Heart right ventricle (tissue), 16 donors: ENCODE data around the gene LAMB2. TPM values are rescaled to one million over a fixed set of nuclear protein-coding genes. Genes with fewer than 3 reads are reported as not detected.
A peak's percentile ranks its signal among the peaks of the same experiment; 100 is the strongest.

Source experiments
- ATAC-seq, 8 donors: fragments of 200-7000 bp; cut with Tn5 transposase; one replicate each; pipeline ENCODE4 v1.9.1; 2020; ENCODE audit warnings: mild to moderate bottlenecking in 8 of 8, moderate library complexity in 8 of 8, moderate number of reproducible peaks in 1 of 8
- DNase-seq, 2 donors: peaks; one replicate each; pipeline ENCODE4 v3.0.0-alpha.2; 2020
- H3K27ac ChIP-seq, 10 donors: fragments of 200-600 bp; sonication (generic) in 2 of 10; one replicate each; pipeline versions ENCODE4 v1.5.0 to v1.8.0; 2020 to 2022; ENCODE audit warnings: mild to moderate bottlenecking in 3 of 10
- H3K27me3 ChIP-seq, 7 donors: fragments of 200-600 bp; one replicate each; pipeline ENCODE4 v1.8.0; 2021 to 2022; ENCODE audit warnings: mild to moderate bottlenecking in 2 of 7
- H3K36me3 ChIP-seq, 9 donors: fragments of 200-600 bp; sonication (generic) in 1 of 9; one replicate each; pipeline versions ENCODE4 v1.5.0 to v1.8.0; 2020 to 2022; ENCODE audit warnings: mild to moderate bottlenecking in 2 of 9
- H3K4me1 ChIP-seq, 9 donors: fragments of 200-600 bp; sonication (generic) in 1 of 9; one replicate each; pipeline versions ENCODE4 v1.5.0 to v1.8.0; 2020 to 2022; ENCODE audit warnings: mild to moderate bottlenecking in 4 of 9
- H3K4me3 ChIP-seq, 10 donors: fragments of 200-600 bp; sonication (generic) in 2 of 10; one replicate each; pipeline versions ENCODE4 v1.5.0 to v1.8.0; 2020 to 2022; ENCODE audit warnings: mild to moderate bottlenecking in 7 of 10, moderate library complexity in 2 of 10
- H3K9me3 ChIP-seq, 11 donors: fragments of 200-600 bp in 10 of 11; sonication (generic) in 2 of 11; one replicate each; pipeline versions ENCODE4 v1.5.0 to v1.8.0; 2013 to 2022; ENCODE audit warnings: mild to moderate bottlenecking in 2 of 11, control low read depth in 1 of 11, moderate library complexity in 1 of 11
- CTCF ChIP-seq, 9 donors: fragments of 200-600 bp; sonication (generic) in 2 of 9; IDR thresholded peaks; one replicate each; pipeline versions ENCODE4 v1.5.0 to v1.8.0; 2021 to 2022; ENCODE audit warnings: antibody characterized with exemption in 9 of 9, mild to moderate bottlenecking in 5 of 9, moderate library complexity in 1 of 9
- WGBS, 2 donors: extraction: QIAGEN DNeasy Blood & Tissue Kit; methylation state at CpG; one replicate each; pipeline ENCODE4 v1.1.7; 2013; ENCODE audit warnings: inconsistent platforms in 1 of 2; 5-methylcytosine and 5-hydroxymethylcytosine counted together
- intact Hi-C, 10 donors: fragments of 100-400 bp; cut with DNase I; formaldehyde crosslinking; loops; one replicate each; pipeline versions ENCODE4 v1.11.1 to v1.14.2; 2022
- long read RNA-seq, 3 donors: library from polyadenylated mRNA; unstranded; transcript quantifications; one replicate each; pipeline ENCODE4 v2.0.0, GENCODE V29; 2020 to 2021
- polyA plus RNA-seq, 2 donors: library from polyadenylated mRNA; stranded (reverse); fragments of 200-250 nt; gene quantifications; one replicate each; pipeline ENCODE4 v1.2.3, GENCODE V29; 2013
- total RNA-seq, 10 donors: library from RNA; stranded (reverse); fragmentation: NEBNext Ultra II Directional in 3 of 10; extraction: Animal tissue kit (Norgen Biotek cat#: 25700) in 3 of 10; gene quantifications; one replicate each; pipeline versions ENCODE4 v1.2.1 to v1.2.4, GENCODE V29; 2021 to 2023
- donor health status: Arrhythmogenic right ventricular cardiomyopathy.
- donor health status: ischemic (EF 13 %, LVEDD 7.1; RV severe dilation, severe dysfunction).
- donor health status: healthy with polysubstance abuse.
- donor health status: DM: no; HTN: yes; CAD: no.
- donor health status: DM: no; HTN: no; CAD: no.
- donor health status: ischemic (EF 25% LVEDD 6.9; RV normal size, moderate dysfunction).
- donor health status: ischemic (EF 25% LVEDD 5.7; RV mildly dilated, moderate dysfunction).
- donor health status: healthy.
- donor health status: DM: yes; HTN: yes; CAD: no.
- donor health status: Ischemic cardiomyopathy.
- donor health status: ischemic (EF 35%, LVEDD 5.7; RV mildly dilated, moderate dysfunction).
- donor health status: nonischemic (EF 11% LVEDD 7.7; RV severe dilation, severe dysfunction).
- donor health status: DM: yes; HTN: yes; CAD: no.
- donor health status: PGD.
- donor health status: ischemic (EF 29% LVEDD 5.4; RV normal size, mild dysfunction).
- donor health status: nonischemic (EF 23%, LVEDD 6.1; RV moderate dilation, normal function).

The LAMB2 gene
- total RNA-seq: 100 to 1,000 TPM; 575 to 961 (median 776) TPM
- polyA plus RNA-seq: 1,000 to 10,000 TPM in 1 of 2 donors, 100 to 1,000 TPM in 1; 423 to 1,204 TPM
- long read RNA-seq, donor 1, full-length matches to known transcripts: 189 of 936 reads
- long read RNA-seq, donor 1, partial matches to known transcripts: 656 of 936 reads
- long read RNA-seq, donor 1, other reads (novel, unspliced or antisense): 91 of 936 reads
- long read RNA-seq, donor 2, full-length matches to known transcripts: 282 of 1,208 reads
- long read RNA-seq, donor 2, partial matches to known transcripts: 827 of 1,208 reads
- long read RNA-seq, donor 2, other reads (novel, unspliced or antisense): 99 of 1,208 reads
- long read RNA-seq, donor 3, full-length matches to known transcripts: 148 of 1,028 reads
- long read RNA-seq, donor 3, partial matches to known transcripts: 771 of 1,028 reads
- long read RNA-seq, donor 3, other reads (novel, unspliced or antisense): 109 of 1,028 reads

GRCh38 chr3:49132437-49133225, at the start of gene LAMB2:
LAMB2 (minus strand) TSS chr3:49133050; CDS start chr3:49132867, 183 bp downstream.
- DNase-seq: peak; percentile 79 to 90
- Histone ChIP-seq H3K4me1 (peaks cover 15 to 46% (median 35%) of the 10 kb centered on the region in 9 donors), H3K9me3 (no peaks in the 10 kb centered on the region), H3K4me3 (peak within 1 kb of the TSS; percentile 61 to 97 (median 78)), H3K27me3 (no peaks in the 10 kb centered on the region), H3K27ac (peak within 1 kb of the TSS; percentile 85 to 99 (median 94)), H3K36me3 (peaks cover 0 to 43% (median 31%) of the 10 kb centered on the region in 9 donors)
- peak in 3 of 9 donors; percentile 6 to 23 (median 14) for TF ChIP-seq CTCF (IDR thresholded peaks at IDR 0.05)
- 1 to 4% methylated on average over 28 of the region's 28 CpGs for WGBS, 2 donors
- ATAC-seq: peak; percentile 75 to 93 (median 86)
- intact Hi-C loops: loop anchor here in 4 of 10 donors (5.0 kb wide), 4 partner anchors 35 to 90 kb away; partner anchors contain the start of genes CCDC71 (in 2 of the 4), QRICH1 (in 2 of the 4) and KLHDC8B (in 1 of the 4)

GRCh38 chr3:49181351-49181750, 48.5 kb upstream of the LAMB2 start:
- no peak for TF ChIP-seq CTCF (IDR thresholded peaks at IDR 0.05)
- no peak for ATAC-seq
- Histone ChIP-seq H3K27ac (no peak overlapping the region), H3K4me1 (peaks cover 2 to 32% (median 23%) of the 10 kb centered on the region in 9 donors), H3K27me3 (no peaks in the 10 kb centered on the region), H3K4me3 (no peak overlapping the region), H3K36me3 (peaks cover 0 to 26% (median 0%) of the 10 kb centered on the region in 9 donors), H3K9me3 (no peaks in the 10 kb centered on the region)
- 69 to 76% methylated on average over 6 of the region's 6 CpGs for WGBS, 2 donors
- intact Hi-C loops: no loop called here
- DNase-seq: no peak

- H3K4me3 ChIP-seq: no peak overlapping the region
- H3K4me1 ChIP-seq: peaks cover 2 to 44% (median 32%) of the 10 kb centered on the region in 9 donors
- DNase-seq (no peak), ATAC-seq (no peak)
- peaks cover 0 to 39% (median 10%) of the 10 kb centered on the region in 9 donors for H3K36me3 ChIP-seq
- no peak overlapping the region for H3K27ac ChIP-seq
- TF ChIP-seq CTCF (IDR thresholded peaks at IDR 0.05): no peak
- intact Hi-C loops: no loop called here
- H3K9me3 ChIP-seq: no peaks in the 10 kb centered on the region
- H3K27me3 ChIP-seq: no peaks in the 10 kb centered on the region
These were observed 47.3 kb upstream of the LAMB2 start for GRCh38 chr3:49180116-49180515.

- intact Hi-C loops: loop anchor here in 2 of 10 donors (10.0 kb wide), 2 partner anchors 98 to 268 kb away; partner anchors contain the start of gene C3orf62 (in 1 of the 2)
- DNase-seq (no peak), ATAC-seq (no peak)
- Histone ChIP-seq H3K36me3 (peaks cover 0 to 52% (median 17%) of the 10 kb centered on the region in 9 donors), H3K27ac (peak overlapping the region in 6 of 10 donors; percentile 22 to 99 (median 46)), H3K27me3 (no peaks in the 10 kb centered on the region), H3K4me3 (no peak overlapping the region), H3K9me3 (no peaks in the 10 kb centered on the region), H3K4me1 (peaks cover 25 to 75% (median 62%) of the 10 kb centered on the region in 9 donors)
- TF ChIP-seq CTCF (IDR thresholded peaks at IDR 0.05): no peak
- WGBS, 2 donors: 68 to 72% methylated on average over 2 of the region's 2 CpGs
These were observed 44.2 kb upstream of the LAMB2 start for GRCh38 chr3:49177073-49177472.
